ENCODE measurements around the gene DDX1.

- TF ChIP-seq POLR2AphosphoS5 (IDR thresholded peaks at IDR 0.05) = no peak
- no peak for TF ChIP-seq POLR2A (IDR thresholded peaks at IDR 0.05)
Measured at GRCh38 chr2:15648593-15649525, 57.2 kb downstream of the DDX1 start.

All from breast epithelium (tissue), 3 donors.